Measurements from ENCODE around the gene PITPNC1.

DNA sequence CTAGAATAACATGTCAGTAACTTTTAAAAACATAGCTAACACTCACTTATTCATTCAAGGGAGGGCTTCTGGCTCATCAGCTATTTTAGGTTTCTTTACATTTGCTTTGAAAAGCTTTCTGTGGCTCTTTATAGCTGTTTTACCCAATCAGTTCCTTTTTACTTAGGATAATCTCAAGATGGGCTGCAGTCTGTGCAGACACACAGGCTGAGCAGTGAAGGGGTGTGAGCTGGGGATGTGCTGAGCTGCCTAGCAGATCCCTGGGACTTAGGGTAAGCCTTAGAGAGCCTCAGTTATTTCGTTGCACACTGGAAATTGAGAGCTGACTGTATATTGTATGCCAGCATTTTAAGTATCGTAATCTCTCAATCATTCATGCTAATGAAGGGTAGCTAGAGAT is 310.4 kb downstream of the PITPNC1 start:
- TF ChIP-seq EZH2 (IDR thresholded peaks at IDR 0.05; ENCODE audit: insufficient read depth, poor library complexity, severe bottlenecking) (no peak), EZH2phosphoT487 (IDR thresholded peaks at IDR 0.05; ENCODE audit: insufficient read depth, low read depth) (no peak)

All from GM23248 (cell line).